HEK293T (cell line): ENCODE data around the gene TLE7.

ENCODE experiments used
- CTCF ChIA-PET: fragments of 350-600 bp; formaldehyde crosslinking; extraction: SDS; loops from one replicate; lab custom pipeline; 2021; ENCODE audit warnings: antibody characterized with exemption, inconsistent platforms; lab: Yijun Ruan, JAX
- POLR2A ChIA-PET: fragments of 350-600 bp; formaldehyde crosslinking; extraction: SDS; loops from one replicate; lab custom pipeline; 2020; ENCODE audit warnings: antibody characterized with exemption, inconsistent platforms; lab: Yijun Ruan, JAX
- DNase-seq: peaks from one replicate; pipeline ENCODE4 v3.0.0; 2012; ENCODE audit warnings: mixed read lengths; ENCODE audit errors: extremely low spot score
- ARNT ChIP-seq: fragments of 450-650 bp; IDR thresholded peaks from 2 replicates; pipeline ENCODE4 v1.6.1; 2017; ENCODE audit warnings: mild to moderate bottlenecking
- BHLHE40 ChIP-seq: fragments of 450-650 bp; IDR thresholded peaks from 2 replicates; pipeline ENCODE4 v1.6.1; 2016; ENCODE audit warnings: mild to moderate bottlenecking, moderate library complexity, borderline replicate concordance
- CTBP1 ChIP-seq: fragments of 450-650 bp; IDR thresholded peaks from 2 replicates; pipeline ENCODE4 v1.6.1; 2016; ENCODE audit warnings: borderline replicate concordance
- ELF4 ChIP-seq: fragments of 450-650 bp; IDR thresholded peaks from 2 replicates; pipeline ENCODE4 v1.6.1; 2017; ENCODE audit warnings: antibody characterized with exemption
- FOXA1 ChIP-seq: fragments of 450-650 bp; IDR thresholded peaks from 2 replicates; pipeline ENCODE4 v1.6.1; 2016; ENCODE audit warnings: mild to moderate bottlenecking
- FOXK2 ChIP-seq: fragments of 450-650 bp; IDR thresholded peaks from 2 replicates; pipeline ENCODE4 v1.6.1; 2016; ENCODE audit warnings: mild to moderate bottlenecking
- FOXM1 ChIP-seq: fragments of 450-650 bp; IDR thresholded peaks from 2 replicates; pipeline ENCODE4 v1.6.1; 2017; ENCODE audit warnings: mild to moderate bottlenecking, borderline replicate concordance
- HDGF ChIP-seq: fragments of 450-650 bp; IDR thresholded peaks from 2 replicates; pipeline ENCODE4 v1.6.1; 2017; ENCODE audit warnings: antibody characterized with exemption, borderline replicate concordance
- L3MBTL2 ChIP-seq: fragments of 450-650 bp; conservative IDR thresholded peaks from 2 replicates; pipeline ENCODE4 v1.6.1; 2016; ENCODE audit warnings: mild to moderate bottlenecking
- LEF1 ChIP-seq: fragments of 450-650 bp; IDR thresholded peaks from 2 replicates; pipeline ENCODE4 v1.6.1; 2017; ENCODE audit warnings: mild to moderate bottlenecking, borderline replicate concordance
- NFRKB ChIP-seq: fragments of 450-650 bp; IDR thresholded peaks from 2 replicates; pipeline ENCODE4 v1.6.1; 2016; ENCODE audit warnings: mild to moderate bottlenecking, moderate library complexity
- SP1 ChIP-seq: fragments of 450-650 bp; IDR thresholded peaks from 2 replicates; pipeline ENCODE4 v1.6.1; 2017
- SUZ12 ChIP-seq: fragments of 450-650 bp; IDR thresholded peaks from 2 replicates; pipeline ENCODE4 v1.6.1; 2016; ENCODE audit warnings: mild to moderate bottlenecking
- TARDBP ChIP-seq: fragments of 450-650 bp; IDR thresholded peaks from 2 replicates; pipeline ENCODE4 v1.6.1; 2016
- ZNF384 ChIP-seq: fragments of 450-650 bp; IDR thresholded peaks from 2 replicates; pipeline ENCODE4 v1.6.1; 2016
- TF ChIP-seq, protein P1 (sequence below): fragments of 450-650 bp; IDR thresholded peaks from 2 replicates; pipeline ENCODE4 v1.6.1; 2016

Gene TLE7

DNA sequence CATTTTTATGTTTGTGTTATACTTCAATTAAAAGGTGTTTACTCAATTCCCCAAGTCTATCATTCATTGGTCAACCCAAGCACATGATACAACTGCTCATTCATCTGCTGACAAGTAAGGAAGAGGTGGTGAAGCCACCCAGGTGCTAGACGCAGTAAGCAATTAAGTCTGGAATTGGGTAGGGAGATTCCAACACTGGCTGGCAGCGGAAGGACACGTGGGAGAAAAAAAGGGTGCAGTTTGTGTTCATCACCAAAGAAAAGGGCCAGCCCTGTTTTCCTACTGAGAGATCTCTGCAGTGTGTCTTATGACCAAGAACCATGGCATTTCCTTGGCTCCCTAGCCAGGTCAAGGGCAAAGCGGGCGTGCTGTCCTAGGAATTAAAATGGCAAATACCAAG, 32.0 kb upstream of the TLE7 start:
- CTCF ChIA-PET: no interaction called here
- no peak for TF ChIP-seq FOXK2
- TF ChIP-seq FOXA1: no peak
- no peak for TF ChIP-seq SP1
- no peak for TF ChIP-seq CTBP1
- no peak for TF ChIP-seq ZNF384
- no peak for TF ChIP-seq NFRKB
- TF ChIP-seq, protein P1, sequence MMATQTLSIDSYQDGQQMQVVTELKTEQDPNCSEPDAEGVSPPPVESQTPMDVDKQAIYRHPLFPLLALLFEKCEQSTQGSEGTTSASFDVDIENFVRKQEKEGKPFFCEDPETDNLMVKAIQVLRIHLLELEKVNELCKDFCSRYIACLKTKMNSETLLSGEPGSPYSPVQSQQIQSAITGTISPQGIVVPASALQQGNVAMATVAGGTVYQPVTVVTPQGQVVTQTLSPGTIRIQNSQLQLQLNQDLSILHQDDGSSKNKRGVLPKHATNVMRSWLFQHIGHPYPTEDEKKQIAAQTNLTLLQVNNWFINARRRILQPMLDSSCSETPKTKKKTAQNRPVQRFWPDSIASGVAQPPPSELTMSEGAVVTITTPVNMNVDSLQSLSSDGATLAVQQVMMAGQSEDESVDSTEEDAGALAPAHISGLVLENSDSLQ: no peak
- no peak for TF ChIP-seq BHLHE40
- no peak for TF ChIP-seq SUZ12
- TF ChIP-seq HDGF: no peak
- no peak for TF ChIP-seq LEF1
- no peak for TF ChIP-seq FOXM1
- DNase-seq: no peak
- POLR2A ChIA-PET: interaction anchor here (1.0 to 1.1 kb wide), 2 partner anchors 10 to 12 kb away, joined by 3 to 5 read pairs; partner anchors contain the start of gene ZNF23

DNA sequence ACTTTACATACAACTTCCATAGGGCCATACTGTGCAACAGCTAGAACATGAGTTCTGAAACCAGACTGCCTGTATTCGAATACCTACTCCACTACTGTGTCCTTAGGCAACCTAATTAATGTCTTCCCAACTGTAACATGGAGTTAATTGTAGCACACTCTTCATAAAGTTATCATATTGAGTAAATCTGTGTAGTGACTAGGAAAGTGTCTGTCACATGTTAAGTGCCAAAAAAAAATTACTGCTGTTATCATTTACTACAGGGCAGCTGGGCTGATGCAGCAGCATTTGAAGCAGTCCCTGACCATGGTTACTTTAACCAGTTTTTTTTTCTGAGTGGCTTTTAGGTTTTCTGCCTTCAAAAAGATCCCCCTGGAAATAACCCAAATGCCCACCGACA, 31.1 kb upstream of the TLE7 start:
- CTCF ChIA-PET: no interaction called here
- POLR2A ChIA-PET: interaction anchor here (0.9 kb wide), 1 partner anchor 11 kb away, joined by 4 read pairs; the partner anchor contains the start of gene ZNF23
- TF ChIP-seq FOXK2: no peak
- TF ChIP-seq ARNT: no peak
- no peak for TF ChIP-seq HDGF
- no peak for TF ChIP-seq BHLHE40
- TF ChIP-seq FOXM1: no peak
- no peak for TF ChIP-seq SUZ12
- no peak for TF ChIP-seq CTBP1
- TF ChIP-seq NFRKB: no peak
- TF ChIP-seq SP1: no peak
- TF ChIP-seq, protein P1: no peak
- TF ChIP-seq LEF1: no peak
- no peak for TF ChIP-seq FOXA1
- TF ChIP-seq TARDBP: no peak
- DNase-seq: no peak

DNA sequence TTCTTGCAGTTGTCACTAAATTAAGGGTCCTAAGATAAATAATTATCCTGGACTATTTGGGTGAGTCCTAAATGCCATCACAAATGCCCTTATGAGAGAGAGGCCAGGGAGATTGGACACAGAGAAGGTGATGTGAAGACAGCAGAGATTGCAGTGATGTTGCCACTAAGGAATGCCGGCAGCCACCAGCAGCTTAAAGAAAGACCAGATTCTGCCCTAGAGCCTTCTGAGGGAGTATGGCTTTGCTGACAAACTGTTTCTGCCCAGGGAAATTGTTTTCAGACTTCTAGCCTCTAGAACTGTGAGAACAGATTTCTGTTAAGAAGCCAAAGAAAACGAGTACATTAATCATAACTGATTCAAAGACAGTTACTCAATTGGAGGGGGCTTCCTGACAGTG, 30.2 kb upstream of the TLE7 start:
- TF ChIP-seq BHLHE40: no peak
- TF ChIP-seq FOXM1: no peak
- no peak for TF ChIP-seq SP1
- TF ChIP-seq SUZ12: no peak
- TF ChIP-seq LEF1: no peak
- no peak for TF ChIP-seq FOXA1
- TF ChIP-seq FOXK2: no peak
- no peak for TF ChIP-seq HDGF
- TF ChIP-seq ZNF384: no peak
- no peak for TF ChIP-seq NFRKB
- TF ChIP-seq TARDBP: no peak
- TF ChIP-seq, protein P1: no peak
- no peak for TF ChIP-seq ARNT
- TF ChIP-seq ELF4: no peak
- no peak for TF ChIP-seq CTBP1
- ChIA-PET POLR2A (interaction anchor here (0.9 to 2.6 kb wide), 2 partner anchors 10 to 12 kb away, joined by 4 to 10 read pairs; partner anchors contain the start of gene ZNF23), CTCF (no interaction called here)
- DNase-seq: no peak

DNA sequence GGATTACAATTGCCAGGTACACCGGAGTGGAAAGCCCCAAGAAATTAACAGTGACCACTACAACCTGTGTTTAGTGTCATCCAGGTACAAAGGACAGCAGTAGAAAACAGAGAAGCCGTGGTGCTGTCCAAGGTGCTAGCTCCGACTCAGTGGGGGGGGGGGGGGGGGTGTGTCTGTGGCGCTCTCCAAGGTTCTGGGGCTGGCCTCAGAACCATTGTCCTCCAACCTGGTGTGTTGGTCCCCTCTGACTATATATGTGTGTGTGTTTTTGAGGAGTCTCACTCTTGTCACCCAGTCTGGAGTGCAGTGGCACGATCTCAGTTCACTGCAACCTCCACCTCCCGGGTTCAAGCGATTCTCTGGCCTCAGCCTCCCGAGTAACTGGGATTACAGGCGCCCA, 26.0 kb upstream of the TLE7 start:
- DNase-seq: peak; percentile 57
- CTCF ChIA-PET: interaction anchor here (0.6 kb wide), 1 partner anchor 55 kb away, joined by 3 read pairs; no protein-coding TSS in a partner anchor
- POLR2A ChIA-PET: interaction anchor here (1.4 kb wide), 1 partner anchor 16 kb away, joined by 3 read pairs; no protein-coding TSS in a partner anchor
- TF ChIP-seq HDGF: no peak
- TF ChIP-seq FOXA1: no peak
- no peak for TF ChIP-seq CTBP1
- TF ChIP-seq SUZ12: no peak
- no peak for TF ChIP-seq ZNF384
- no peak for TF ChIP-seq FOXM1

DNA sequence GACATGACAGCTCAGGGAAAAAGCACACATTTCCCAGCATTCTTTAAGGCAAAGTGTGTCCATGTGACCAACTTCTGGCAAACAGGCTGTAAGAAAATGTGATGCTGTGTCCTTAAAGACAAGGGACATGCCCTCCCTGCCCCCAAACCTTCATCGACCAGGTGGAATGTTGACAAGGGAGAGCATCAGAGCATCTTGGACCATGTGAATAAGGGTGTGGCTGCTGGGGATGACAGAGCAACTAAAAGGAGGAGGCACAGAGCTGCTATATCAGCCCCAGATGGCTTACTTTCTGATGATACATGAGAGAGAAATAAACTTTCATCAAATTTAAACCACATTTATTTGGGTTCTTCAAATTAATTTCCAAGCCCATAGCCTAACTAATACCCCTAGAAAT, 22.4 kb upstream of the TLE7 start:
- CTCF ChIA-PET: interaction anchor here (0.6 kb wide), 1 partner anchor 67 kb away, joined by 3 read pairs; no protein-coding TSS in a partner anchor
- no peak for DNase-seq

More for the DNA sequence above, 22.4 kb upstream of the TLE7 start:
- POLR2A ChIA-PET: interaction anchor here (0.8 to 2.9 kb wide), 2 partner anchors 19 kb away, joined by 4 to 29 read pairs; no protein-coding TSS in a partner anchor
- TF ChIP-seq CTBP1: no peak
- TF ChIP-seq ZNF384: no peak
- TF ChIP-seq FOXM1: no peak
- no peak for TF ChIP-seq HDGF
- TF ChIP-seq NFRKB: no peak
- TF ChIP-seq L3MBTL2: no peak
- no peak for TF ChIP-seq SUZ12
- TF ChIP-seq LEF1: no peak
- TF ChIP-seq BHLHE40: no peak
- TF ChIP-seq SP1: no peak
- TF ChIP-seq FOXK2: no peak
- TF ChIP-seq ELF4: no peak
- no peak for TF ChIP-seq FOXA1
- TF ChIP-seq TARDBP: no peak
- no peak for TF ChIP-seq ARNT
- TF ChIP-seq, protein P1: no peak
